GM12872 (cell line): Measurements from ENCODE around the gene CHST1.

Source experiments
- CTCF ChIP-seq: IDR thresholded peaks from 3 replicates; pipeline ENCODE4 v1.5.1; 2011; ENCODE audit warnings: low read depth, mild to moderate bottlenecking, low read length, moderate library complexity; ENCODE audit not compliant: insufficient read depth

CHST1 gene

GRCh38 chr11:45644981-45645889, 20.2 kb downstream of the CHST1 start:
- TF ChIP-seq CTCF: no peak

GRCh38 chr11:45643598-45644260, 21.7 kb downstream of the CHST1 start:
- TF ChIP-seq CTCF: no peak

GRCh38 chr11:45641961-45642360, 23.5 kb downstream of the CHST1 start:
- no peak for TF ChIP-seq CTCF

GRCh38 chr11:45638051-45638450, 27.4 kb downstream of the CHST1 start:
- no peak for TF ChIP-seq CTCF

- TF ChIP-seq CTCF: no peak
These were observed 29.5 kb downstream of the CHST1 start for GRCh38 chr11:45635907-45636306.

GRCh38 chr11:45625611-45626010, 39.8 kb downstream of the CHST1 start:
- no peak for TF ChIP-seq CTCF

GRCh38 chr11:45624095-45624494, 41.3 kb downstream of the CHST1 start:
- no peak for TF ChIP-seq CTCF
